Testis (tissue), 2 donors: Measurements from ENCODE around the gene STXBP6.

Source experiments
- CTCF ChIP-seq, 3 experiments: fragments of 450-650 bp in 2 of 3; fragments of 200-600 bp in 1 of 3; sonication (generic) in 1 of 3; IDR thresholded peaks; one replicate each; pipeline ENCODE4 v1.5.1; 2016 to 2019; ENCODE audit warnings: antibody characterized with exemption in 3 of 3, mild to moderate bottlenecking in 2 of 3, moderate library complexity in 1 of 3
- POLR2A ChIP-seq: fragments of 450-650 bp; IDR thresholded peaks from one replicate; pipeline ENCODE4 v1.6.1; 2017; ENCODE audit warnings: antibody characterized with exemption, mild to moderate bottlenecking, moderate library complexity

DNA sequence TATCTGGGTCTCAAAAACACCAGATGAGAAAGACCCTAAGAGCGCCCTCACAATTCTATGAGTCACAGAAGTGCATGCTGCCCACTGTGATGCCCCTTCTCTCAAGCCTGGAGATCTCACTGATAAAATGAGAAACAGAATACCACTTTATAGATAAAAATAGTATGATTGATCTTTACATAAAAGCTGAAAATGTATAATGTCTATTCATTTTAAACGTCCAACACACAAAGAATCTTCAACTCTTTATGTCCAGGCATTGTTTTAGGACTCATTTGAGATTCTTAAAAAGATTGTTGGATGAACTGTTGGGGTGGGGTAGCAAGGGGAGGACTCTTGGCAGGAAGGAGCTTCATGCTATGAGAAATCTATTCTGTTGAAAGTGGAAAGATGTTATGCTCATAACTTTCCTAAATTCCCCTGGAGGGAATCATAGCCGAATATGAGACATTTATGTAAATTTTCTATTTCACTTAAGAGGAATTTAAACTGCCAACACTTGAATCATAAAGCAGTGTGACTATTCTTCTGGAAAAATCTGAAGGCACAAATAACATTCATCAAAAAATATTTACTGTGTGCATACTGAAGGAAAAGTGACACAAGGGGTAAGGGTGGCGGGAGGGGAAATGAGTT lies 174.6 kb downstream of the STXBP6 start:
- TF ChIP-seq POLR2A (no peak), CTCF (IDR thresholded peaks at IDR 0.05) (no peak)
